K562 (cell line): ENCODE data around the gene INO80.

ENCODE experiments used
- BHLHE40 ChIP-seq: IDR thresholded peaks from 2 replicates; pipeline ENCODE4 v1.6.1; 2011; ENCODE audit warnings: low read length, improper control_type of control experiment
- CEBPB ChIP-seq: fragments of 450-650 bp; IDR thresholded peaks from 2 replicates; pipeline ENCODE4 v1.6.1; 2016; ENCODE audit warnings: missing genetic modification characterization, missing compliant biosample characterization
- CTCF ChIP-seq, 3 experiments: IDR thresholded peaks in 2 of 3; conservative IDR thresholded peaks in 1 of 3; 2 replicates each; pipeline ENCODE4 v1.5.1; 2011 to 2012; ENCODE audit warnings: low read length in 3 of 3, mild to moderate bottlenecking in 3 of 3, control low read depth in 2 of 3, improper control_type of control experiment in 1 of 3, inconsistent platforms in 1 of 3, low read depth in 1 of 3, mixed read lengths in 1 of 3, moderate library complexity in 1 of 3; ENCODE audit not compliant: insufficient read depth in 2 of 3
- EP300 ChIP-seq: IDR thresholded peaks from 2 replicates; pipeline ENCODE4 v1.6.1; 2012; ENCODE audit warnings: low read length, improper control_type of control experiment
- GATAD2B ChIP-seq: fragments of 450-650 bp; IDR thresholded peaks from 2 replicates; pipeline ENCODE4 v1.6.1; 2017; ENCODE audit warnings: mild to moderate bottlenecking, borderline replicate concordance
- KAT2B ChIP-seq: IDR thresholded peaks from one replicate; pipeline ENCODE4 v1.6.1; 2012; ENCODE audit warnings: low read depth, mild to moderate bottlenecking, control low read depth, inconsistent platforms, low read length, moderate library complexity
- NONO ChIP-seq, 2 experiments: fragments of 200-400 bp in 1 of 2; fragments of 450-650 bp in 1 of 2; formaldehyde crosslinking in 1 of 2; IDR thresholded peaks; 2 replicates each; pipeline ENCODE4 v1.6.1; 2017; ENCODE audit warnings: low read depth in 2 of 2, mild to moderate bottlenecking in 2 of 2, moderate library complexity in 2 of 2, low read length in 1 of 2
- RBM14 ChIP-seq: fragments of 200-400 bp; formaldehyde crosslinking; IDR thresholded peaks from 2 replicates; pipeline ENCODE4 v1.6.1; 2018; ENCODE audit warnings: low read depth, mild to moderate bottlenecking, low read length, moderate library complexity, borderline replicate concordance; ENCODE audit not compliant: insufficient read depth
- SMARCA4 ChIP-seq: fragments of 450-650 bp; IDR thresholded peaks from 2 replicates; pipeline ENCODE4 v1.6.1; 2016
- SMC3 ChIP-seq: conservative IDR thresholded peaks from 2 replicates; pipeline ENCODE4 v1.6.1; 2011; ENCODE audit warnings: low read depth, low read length, improper control_type of control experiment; ENCODE audit not compliant: insufficient read depth
- ZBED1 ChIP-seq: IDR thresholded peaks from 2 replicates; pipeline ENCODE4 v1.6.1; 2014
- ZNF449 ChIP-seq: fragments of 250-450 bp; sonication (Bioruptor Pico); IDR thresholded peaks from 2 replicates; pipeline ENCODE4 v1.8.0; 2022; ENCODE audit warnings: moderate library complexity, mild to moderate bottlenecking, inconsistent platforms
- TF ChIP-seq, protein P1 (sequence below): fragments of 450-650 bp; IDR thresholded peaks from 2 replicates; pipeline ENCODE4 v1.6.1; 2016; ENCODE audit warnings: missing biosample characterization, missing genetic modification characterization

DNA sequence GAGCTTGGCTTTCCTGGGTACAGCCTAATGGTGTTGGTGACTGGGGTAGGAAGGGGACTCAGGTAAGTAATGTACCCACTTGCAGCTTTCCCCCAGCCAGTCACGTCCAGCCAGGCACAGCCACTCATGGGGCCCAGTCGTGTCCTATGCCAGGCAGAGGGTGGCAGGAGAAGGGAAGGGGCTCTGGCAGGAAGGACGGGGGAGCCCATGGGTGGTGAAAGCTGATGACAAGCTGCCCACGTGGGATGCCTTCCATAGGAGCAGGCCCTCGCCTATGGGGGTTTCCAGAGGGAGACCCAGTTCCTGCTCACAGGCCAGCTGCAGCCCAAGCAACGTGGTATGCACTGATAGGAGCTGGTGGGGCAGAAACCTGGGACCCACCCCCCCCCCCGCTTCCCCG lies 152.1 kb downstream of the INO80 start:
- TF ChIP-seq CEBPB (tag) (no peak), SMC3 (no peak), SMARCA4 (no peak), ZBED1 (no peak), NONO (IDR thresholded peaks at IDR 0.05; ENCODE audit: low read depth in 2 of 2, low read length in 1 of 2) (no peak), KAT2B (no peak), GATAD2B (no peak), CTCF (IDR thresholded peaks at IDR 0.05 in 2 of 3, conservative IDR thresholded peaks at IDR 0.05 in 1 of 3; ENCODE audit: insufficient read depth in 2 of 3, low read depth in 1 of 3, low read length in 3 of 3) (no peak), RBM14 (no peak), BHLHE40 (no peak), ZNF449 (CRISPR knock-in tag) (no peak), EP300 (no peak)
- TF ChIP-seq, protein P1, sequence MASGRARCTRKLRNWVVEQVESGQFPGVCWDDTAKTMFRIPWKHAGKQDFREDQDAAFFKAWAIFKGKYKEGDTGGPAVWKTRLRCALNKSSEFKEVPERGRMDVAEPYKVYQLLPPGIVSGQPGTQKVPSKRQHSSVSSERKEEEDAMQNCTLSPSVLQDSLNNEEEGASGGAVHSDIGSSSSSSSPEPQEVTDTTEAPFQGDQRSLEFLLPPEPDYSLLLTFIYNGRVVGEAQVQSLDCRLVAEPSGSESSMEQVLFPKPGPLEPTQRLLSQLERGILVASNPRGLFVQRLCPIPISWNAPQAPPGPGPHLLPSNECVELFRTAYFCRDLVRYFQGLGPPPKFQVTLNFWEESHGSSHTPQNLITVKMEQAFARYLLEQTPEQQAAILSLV (tag): no peak
